Measurements from ENCODE around the gene ERBB3.

ERBB3 gene

DNA sequence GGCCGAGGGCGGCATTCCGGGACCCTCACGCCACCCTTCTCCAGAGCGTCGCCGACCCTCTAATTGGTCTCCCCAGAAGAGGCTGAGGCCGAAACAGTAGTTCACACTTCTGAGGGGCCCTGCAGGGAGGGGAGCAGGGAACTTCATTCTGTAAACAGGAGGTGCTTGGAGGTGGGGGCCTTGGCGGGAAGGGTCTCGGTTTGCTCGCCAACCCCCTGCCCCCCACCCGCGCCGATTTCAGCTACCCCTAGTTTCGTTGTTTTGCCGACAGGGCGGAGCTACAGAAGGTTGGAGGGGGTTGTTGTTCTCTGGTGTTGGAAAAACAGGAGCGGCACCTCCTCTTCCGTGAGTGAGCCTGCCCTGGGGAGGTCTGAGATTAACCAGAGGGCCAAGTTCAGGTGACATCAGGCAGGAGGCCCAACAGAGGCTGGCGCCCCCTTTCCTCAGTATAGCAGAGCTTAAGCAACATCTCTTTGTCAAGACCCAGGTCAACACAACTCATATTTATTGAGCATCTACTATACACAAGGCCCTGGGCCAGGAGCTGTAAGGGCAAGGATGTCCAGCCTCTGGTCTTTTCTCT is 682 bp downstream of the ERBB3 start:
- DNase-seq, result no peak

DNA sequence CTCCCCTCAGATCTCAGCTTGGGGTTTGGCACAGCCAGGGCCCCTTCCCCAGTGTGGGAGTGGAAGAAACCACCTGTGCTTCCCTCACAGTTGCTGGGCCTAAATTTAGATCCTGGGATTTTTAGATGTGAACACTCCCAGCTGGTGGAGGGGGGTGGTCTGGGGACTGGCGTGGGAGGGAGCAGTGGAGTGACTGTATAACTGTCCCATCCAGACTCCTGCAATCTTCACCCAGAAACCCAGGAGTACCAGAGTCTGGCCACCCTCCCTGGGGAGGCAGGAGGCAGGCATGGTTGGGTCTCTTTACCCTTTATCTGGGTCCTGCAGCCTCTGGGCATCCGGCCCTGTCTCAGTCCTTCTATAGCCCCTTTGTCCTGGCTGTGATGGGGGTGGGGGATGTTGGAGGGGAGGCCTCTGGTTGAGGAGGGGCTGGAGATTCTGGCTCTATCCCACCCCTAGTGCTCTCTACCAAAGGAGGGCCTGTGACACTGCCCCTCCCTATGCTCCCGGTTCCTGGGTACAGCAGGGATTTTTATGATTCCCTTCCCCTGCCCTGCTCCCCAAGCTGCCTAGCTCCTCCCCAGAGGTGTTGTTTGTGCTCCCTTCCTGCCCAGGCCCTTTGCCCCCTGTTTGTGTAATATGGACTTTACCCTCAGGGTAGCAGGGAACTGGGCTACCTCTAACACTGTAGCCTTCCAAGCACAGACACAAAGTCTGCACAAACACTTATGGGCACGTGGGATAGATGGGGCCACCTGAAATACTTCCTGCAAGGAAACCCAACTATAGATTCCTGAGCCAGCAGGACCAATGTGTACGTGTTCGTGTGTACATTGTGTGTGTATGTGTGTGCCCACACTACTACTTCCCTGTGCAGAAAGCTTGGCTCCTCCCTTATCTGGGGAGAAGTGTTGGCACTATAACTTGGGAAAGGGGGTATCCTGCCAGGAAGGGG is 1.7 kb downstream of the ERBB3 start:
- no peak for DNase-seq

GRCh38 chr12:56082382-56082781 is 2.4 kb downstream of the ERBB3 start:
- no peak for DNase-seq

GRCh38 chr12:56082967-56083366 is 3.0 kb downstream of the ERBB3 start:
- DNase-seq, result no peak

DNA sequence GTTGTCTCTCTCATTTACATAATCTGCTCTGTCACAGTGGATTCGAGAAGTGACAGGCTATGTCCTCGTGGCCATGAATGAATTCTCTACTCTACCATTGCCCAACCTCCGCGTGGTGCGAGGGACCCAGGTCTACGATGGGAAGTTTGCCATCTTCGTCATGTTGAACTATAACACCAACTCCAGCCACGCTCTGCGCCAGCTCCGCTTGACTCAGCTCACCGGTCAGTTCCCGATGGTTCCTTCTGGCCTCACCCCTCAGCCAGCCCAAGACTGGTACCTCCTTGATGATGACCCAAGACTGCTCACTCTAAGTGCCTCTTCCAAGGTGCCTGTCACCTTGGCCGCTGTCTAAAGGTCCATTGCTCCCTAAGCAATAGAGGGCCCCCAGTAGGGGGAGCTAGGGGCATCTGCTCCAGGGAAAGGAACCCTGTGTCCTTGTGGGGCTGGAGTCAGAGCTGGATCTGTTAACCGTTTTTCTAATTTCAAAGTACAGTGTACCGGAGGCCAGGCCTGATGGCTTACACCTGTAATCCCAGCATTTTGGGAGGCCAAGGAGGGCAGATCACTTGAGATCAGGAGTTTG is 5.1 kb downstream of the ERBB3 start:
- DNase-seq, result no peak

DNA sequence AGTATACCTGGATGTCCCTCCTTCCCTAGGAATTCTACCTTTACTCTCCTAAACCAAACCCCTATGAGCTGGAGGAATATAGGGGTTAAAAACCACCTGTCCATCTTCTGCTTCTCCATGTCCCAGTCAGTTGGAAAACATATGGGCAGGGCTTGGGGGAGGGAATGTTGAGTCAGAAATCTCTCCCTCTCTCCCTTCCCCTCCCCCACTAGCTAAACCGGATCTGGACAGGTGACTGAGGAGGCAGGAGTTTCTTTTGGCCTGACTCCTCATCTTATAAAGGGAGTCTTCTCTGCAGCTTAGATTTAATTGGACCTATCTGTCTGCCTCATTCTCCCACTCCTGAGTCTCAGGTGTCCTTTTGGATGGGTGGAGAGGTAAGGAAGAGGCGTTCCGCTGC is 6.1 kb downstream of the ERBB3 start:
- no peak for DNase-seq

GRCh38 chr12:56086608-56087007 is 6.6 kb downstream of the ERBB3 start:
- DNase-seq, result no peak

DNA sequence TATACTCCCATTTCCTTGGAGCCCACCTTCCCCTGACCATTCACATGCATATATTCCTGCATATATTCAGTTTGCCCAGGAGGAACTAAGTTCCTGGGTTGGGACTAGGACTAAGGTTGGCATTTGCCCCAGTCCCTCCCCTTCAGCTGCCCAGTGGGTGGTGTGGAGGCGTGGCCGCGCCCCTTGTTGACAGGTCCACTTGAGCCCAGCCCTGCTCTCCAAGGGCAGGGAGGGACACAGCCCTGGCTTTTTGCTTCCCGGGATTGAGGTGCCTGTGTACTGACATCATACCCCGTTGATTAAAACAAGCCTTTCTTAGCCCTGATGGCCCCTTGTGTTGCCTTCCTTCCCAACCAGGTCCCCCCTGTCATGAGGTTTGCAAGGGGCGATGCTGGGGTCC is 7.3 kb downstream of the ERBB3 start:
- no peak for DNase-seq

GRCh38 chr12:56097738-56098137 is 17.8 kb downstream of the ERBB3 start:
- no peak for DNase-seq

GRCh38 chr12:56098592-56098991 is 18.6 kb downstream of the ERBB3 start:
- no peak for DNase-seq

- no peak for DNase-seq
Measured at GRCh38 chr12:56099787-56100186, 19.8 kb downstream of the ERBB3 start.

DNA sequence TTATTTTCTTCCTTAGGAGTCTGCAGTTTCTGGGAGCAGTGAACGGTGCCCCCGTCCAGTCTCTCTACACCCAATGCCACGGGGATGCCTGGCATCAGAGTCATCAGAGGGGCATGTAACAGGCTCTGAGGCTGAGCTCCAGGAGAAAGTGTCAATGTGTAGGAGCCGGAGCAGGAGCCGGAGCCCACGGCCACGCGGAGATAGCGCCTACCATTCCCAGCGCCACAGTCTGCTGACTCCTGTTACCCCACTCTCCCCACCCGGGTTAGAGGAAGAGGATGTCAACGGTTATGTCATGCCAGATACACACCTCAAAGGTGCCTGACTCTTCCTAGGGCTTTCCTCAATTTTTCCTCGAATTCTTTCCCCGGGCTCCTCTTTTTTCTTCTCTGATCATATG is 21.1 kb downstream of the ERBB3 start:
- DNase-seq, result no peak

DNA sequence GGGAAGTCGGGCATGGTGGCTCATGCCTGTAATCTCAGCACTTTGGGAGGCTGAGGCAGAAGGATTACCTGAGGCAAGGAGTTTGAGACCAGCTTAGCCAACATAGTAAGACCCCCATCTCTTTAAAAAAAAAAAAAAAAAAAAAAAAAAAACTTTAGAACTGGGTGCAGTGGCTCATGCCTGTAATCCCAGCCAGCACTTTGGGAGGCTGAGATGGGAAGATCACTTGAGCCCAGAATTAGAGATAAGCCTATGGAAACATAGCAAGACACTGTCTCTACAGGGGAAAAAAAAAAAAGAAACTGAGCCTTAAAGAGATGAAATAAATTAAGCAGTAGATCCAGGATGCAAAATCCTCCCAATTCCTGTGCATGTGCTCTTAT is 22.7 kb downstream of the ERBB3 start:
- DNase-seq, result no peak

DNA sequence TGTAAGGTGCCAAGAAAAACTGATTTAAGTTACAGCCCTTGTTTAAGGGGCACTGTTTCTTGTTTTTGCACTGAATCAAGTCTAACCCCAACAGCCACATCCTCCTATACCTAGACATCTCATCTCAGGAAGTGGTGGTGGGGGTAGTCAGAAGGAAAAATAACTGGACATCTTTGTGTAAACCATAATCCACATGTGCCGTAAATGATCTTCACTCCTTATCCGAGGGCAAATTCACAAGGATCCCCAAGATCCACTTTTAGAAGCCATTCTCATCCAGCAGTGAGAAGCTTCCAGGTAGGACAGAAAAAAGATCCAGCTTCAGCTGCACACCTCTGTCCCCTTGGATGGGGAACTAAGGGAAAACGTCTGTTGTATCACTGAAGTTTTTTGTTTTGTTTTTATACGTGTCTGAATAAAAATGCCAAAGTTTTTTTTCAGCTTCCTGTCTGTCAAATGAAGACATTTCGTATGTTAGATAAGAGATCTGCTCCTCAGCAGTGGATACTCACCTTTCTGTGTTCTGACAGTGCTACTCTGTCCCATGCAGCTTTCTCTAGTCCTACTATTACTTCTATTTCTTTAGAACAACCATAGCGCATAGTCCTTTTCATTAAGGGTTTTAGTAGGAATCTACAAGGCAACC is 23.2 kb downstream of the ERBB3 start:
- no peak for DNase-seq

- DNase-seq, result no peak
Measured at GRCh38 chr12:56103823-56104108, 23.8 kb downstream of the ERBB3 start.

GRCh38 chr12:56104109-56104814 is 24.3 kb downstream of the ERBB3 start, which contains the start of gene PA2G4:
Gene PA2G4, plus strand, starts transcription at chr12:56104559. Its CDS starts 179 bp downstream, at chr12:56104738.
- peak; percentile 99 for DNase-seq

DNA sequence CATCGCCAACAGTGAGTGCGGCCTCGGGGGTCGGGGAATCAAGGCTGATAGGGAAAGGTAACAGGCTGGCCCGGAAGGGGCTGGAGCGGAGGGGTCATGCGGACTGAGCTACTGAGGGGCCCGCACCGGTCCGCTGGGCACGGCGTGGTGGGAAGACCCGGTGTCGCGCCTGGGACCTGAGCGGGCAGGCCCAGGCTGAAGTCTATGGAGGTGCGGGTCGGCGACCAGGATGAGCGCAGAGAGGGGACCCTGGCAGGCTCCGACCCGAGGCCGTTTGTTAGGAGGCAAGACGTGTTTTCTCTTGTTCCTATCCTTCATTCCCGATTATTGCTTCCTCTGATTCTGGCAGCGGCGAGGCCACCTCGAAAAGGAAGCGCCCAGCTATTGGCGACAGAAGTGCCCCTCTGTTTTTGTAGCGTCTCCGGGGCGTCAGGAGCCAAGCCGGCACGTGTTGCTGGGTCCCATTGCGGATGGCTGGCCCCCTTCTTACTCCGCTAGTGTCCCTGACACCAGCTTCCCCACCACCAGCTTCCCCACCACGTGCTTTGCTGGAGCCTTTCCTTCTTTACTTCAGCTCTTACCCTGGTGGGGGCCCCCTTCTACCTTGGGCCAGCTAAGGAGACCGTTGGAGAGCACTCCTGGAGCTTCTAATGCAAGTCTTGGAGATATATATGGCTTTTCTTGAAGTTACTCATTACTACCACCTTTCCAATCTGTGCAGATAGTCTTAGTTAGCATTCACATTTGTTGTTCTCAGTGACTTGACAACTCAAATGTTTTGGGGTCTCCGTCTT is 25.0 kb downstream of the ERBB3 start:
- no peak for DNase-seq

- no peak for DNase-seq
Measured at GRCh38 chr12:56105609-56105902, 25.6 kb downstream of the ERBB3 start.

GRCh38 chr12:56107242-56107641 is 27.3 kb downstream of the ERBB3 start:
- no peak for DNase-seq

DNA sequence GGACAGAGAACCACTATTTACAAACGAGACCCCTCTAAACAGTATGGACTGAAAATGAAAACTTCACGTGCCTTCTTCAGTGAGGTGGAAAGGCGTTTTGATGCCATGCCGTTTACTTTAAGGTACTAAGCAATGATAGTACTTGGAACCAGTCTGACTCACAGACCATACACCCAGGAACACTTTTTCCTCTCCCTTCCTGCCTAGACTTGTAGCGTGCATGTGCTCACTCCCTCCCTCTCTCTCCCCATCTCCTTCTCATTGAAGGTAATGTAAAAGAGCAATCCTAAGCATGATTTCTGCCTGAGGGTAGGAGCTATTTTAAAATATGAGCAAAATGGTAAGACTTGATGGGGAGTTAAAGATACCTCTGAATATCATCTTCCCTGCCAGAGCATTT is 30.6 kb downstream of the ERBB3 start:
- DNase-seq, result no peak

DNA sequence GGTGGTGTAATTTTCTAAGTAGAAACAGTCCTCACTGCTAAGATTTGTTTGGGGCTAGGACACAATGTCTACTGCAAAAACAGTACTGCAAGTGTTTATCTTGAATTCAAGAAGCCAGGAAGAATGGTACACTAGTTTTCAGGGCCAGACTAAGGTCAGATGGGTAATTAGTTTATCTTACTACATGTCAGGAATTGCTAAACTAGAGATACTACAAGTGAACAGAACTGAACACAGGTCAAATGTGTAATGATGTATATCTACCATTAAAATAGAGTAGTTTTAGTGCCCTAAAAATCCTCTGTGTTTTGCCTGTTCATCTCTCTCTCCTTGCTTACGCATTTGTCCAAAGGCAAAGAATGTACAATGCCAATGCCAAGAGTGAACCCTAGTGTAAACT is 34.1 kb downstream of the ERBB3 start:
- DNase-seq, result no peak

DNA sequence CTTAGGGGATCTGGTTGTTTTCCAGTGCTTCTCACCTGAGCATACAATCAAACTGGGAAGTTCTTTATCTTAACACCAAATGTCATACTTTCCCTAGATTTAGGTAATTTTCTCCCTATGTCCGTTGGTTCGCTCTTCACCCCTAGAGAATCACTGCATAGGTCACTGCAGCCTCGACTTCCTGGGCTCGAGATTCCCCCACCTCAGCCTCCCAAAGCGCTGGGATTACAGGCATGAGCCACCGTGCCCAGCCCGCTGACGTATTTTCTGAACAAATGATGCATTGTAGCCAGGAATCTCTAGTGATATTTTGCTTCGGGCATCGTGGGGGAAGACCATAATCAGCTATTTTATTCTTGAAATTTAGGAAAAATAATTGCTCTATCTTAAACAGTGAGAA is 35.4 kb downstream of the ERBB3 start:
- no peak for DNase-seq
